Measurements from ENCODE around the gene PTPRK. TPM values are rescaled to one million over a fixed set of nuclear protein-coding genes. Genes with fewer than 3 reads are reported as not detected.

The PTPRK gene
- total RNA-seq, 1 experiment from 2014 or later: 36.9 TPM

DNA sequence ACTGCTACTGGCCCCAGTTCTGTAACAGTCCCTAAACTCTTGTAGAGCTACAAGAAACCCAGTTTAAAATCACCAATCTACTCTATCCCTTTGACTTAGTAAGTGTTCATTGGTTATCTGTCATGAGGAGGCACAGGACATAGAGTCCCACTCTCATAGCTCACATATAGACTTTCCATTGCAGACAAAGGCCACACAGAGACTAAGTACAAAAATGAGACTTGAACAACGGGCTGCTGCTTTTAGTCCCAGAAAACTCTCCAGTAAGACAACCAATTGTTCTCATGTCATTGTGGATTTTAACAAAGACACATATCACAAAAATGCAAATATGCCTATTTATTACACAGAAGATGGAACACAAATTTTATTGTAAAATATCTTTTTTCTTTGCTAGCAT, 197.4 kb downstream of the PTPRK start:
- no peaks in the 10 kb centered on the region for H3K36me3 ChIP-seq (replicated peaks; ENCODE audit: control insufficient read depth, insufficient read depth, low read length)

DNA sequence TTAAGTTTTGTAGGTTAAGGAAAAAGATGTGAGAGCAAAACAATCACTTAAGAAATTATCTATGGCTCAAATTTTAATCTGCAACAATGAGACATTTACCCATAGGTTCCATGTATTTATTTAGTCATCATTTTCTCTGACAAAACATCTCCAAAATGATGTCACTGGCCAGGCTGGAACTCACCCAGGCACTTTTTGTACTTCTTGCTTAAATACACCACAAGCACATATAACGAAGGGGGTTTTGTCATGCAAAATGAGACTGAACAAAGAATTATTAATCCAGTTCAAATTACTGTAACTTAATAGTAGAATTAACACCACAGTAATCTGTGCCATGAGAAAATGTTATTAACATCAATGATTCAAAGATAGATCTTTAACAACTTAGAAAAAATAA, 200.5 kb downstream of the PTPRK start:
- no peak overlapping the region for H3K4me3 ChIP-seq (ENCODE audit: insufficient read depth, low read depth, low read length)
- DNase-seq: no peak
- no peaks in the 10 kb centered on the region for H3K27me3 ChIP-seq (ENCODE audit: control insufficient read depth, insufficient read depth, low read length)
- no peaks in the 10 kb centered on the region for H3K36me3 ChIP-seq (replicated peaks; ENCODE audit: control insufficient read depth, insufficient read depth, low read length)

More for the DNA sequence above, 197.4 kb downstream of the PTPRK start:
- no peak for DNase-seq
- no peaks in the 10 kb centered on the region for H3K27me3 ChIP-seq (ENCODE audit: control insufficient read depth, insufficient read depth, low read length)
- no peak overlapping the region for H3K4me3 ChIP-seq (ENCODE audit: insufficient read depth, low read depth, low read length)

DNA sequence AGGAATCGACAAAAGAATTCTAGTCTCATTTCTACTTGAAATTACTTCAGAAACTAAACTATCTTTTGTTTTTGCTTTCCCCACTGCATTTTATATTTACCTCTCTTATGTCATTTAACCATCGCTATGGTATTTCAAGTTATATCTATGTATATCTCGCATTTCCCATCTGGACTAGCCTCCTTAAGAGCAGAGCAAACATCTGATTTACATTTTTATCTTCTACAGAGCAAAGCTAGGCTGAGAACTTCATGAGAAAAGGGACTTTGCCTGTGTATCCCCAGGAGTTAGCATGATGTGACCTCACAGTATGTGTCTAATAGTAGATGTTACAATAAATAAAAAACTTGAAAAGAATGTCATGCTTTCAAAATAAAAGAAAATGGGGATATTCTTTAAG, 201.2 kb downstream of the PTPRK start:
- Histone ChIP-seq H3K27me3 (ENCODE audit: control insufficient read depth, insufficient read depth, low read length) (no peaks in the 10 kb centered on the region), H3K4me3 (ENCODE audit: insufficient read depth, low read depth, low read length) (no peak overlapping the region), H3K36me3 (replicated peaks; ENCODE audit: control insufficient read depth, insufficient read depth, low read length) (no peaks in the 10 kb centered on the region)
- DNase-seq: no peak

DNA sequence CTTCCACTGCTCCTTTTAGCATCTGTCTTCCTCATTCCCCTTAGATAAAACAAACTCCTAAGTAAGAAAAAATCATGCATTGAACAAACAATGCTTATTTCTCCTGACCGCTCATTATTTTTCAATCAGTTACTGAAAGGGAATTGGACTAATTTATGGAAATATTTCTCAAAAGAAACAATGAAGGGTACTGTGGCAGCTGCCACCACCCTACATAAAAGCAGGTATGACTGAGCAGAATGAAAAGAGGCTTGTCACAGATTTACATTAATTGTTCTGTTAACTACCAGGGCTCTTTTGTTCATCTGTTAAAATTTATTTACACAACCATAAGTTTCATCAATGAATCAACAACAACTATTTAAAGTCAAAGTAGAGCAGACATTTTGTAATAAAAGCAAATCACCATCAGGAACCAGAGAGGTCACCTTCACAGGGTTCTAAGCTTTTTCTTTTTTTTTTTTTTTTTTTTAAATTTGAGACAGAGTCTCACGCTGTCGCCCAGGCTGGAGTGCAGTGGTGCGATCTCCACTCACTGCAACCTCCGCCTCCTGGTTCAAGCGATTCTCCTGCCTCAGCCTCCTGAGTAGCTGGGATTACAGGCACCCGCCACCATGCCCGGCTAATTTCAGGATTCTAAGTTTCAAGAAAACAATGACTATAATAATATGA, 204.0 kb downstream of the PTPRK start:
- no peak for DNase-seq
- no peaks in the 10 kb centered on the region for H3K36me3 ChIP-seq (replicated peaks; ENCODE audit: control insufficient read depth, insufficient read depth, low read length)
- H3K27me3 ChIP-seq (ENCODE audit: control insufficient read depth, insufficient read depth, low read length): no peaks in the 10 kb centered on the region
- no peak overlapping the region for H3K4me3 ChIP-seq (ENCODE audit: insufficient read depth, low read depth, low read length)

GRCh38 chr6:128314190-128314589, 206.2 kb downstream of the PTPRK start:
- no peak overlapping the region for H3K4me3 ChIP-seq (ENCODE audit: insufficient read depth, low read depth, low read length)
- no peak for DNase-seq
- H3K27me3 ChIP-seq (ENCODE audit: control insufficient read depth, insufficient read depth, low read length): no peaks in the 10 kb centered on the region
- H3K36me3 ChIP-seq (replicated peaks; ENCODE audit: control insufficient read depth, insufficient read depth, low read length): no peaks in the 10 kb centered on the region

GRCh38 chr6:128311944-128312570, 208.3 kb downstream of the PTPRK start:
- no peak for DNase-seq
- Histone ChIP-seq H3K4me3 (ENCODE audit: insufficient read depth, low read depth, low read length) (no peak overlapping the region), H3K27me3 (ENCODE audit: control insufficient read depth, insufficient read depth, low read length) (no peaks in the 10 kb centered on the region), H3K36me3 (replicated peaks; ENCODE audit: control insufficient read depth, insufficient read depth, low read length) (no peaks in the 10 kb centered on the region)

DNA sequence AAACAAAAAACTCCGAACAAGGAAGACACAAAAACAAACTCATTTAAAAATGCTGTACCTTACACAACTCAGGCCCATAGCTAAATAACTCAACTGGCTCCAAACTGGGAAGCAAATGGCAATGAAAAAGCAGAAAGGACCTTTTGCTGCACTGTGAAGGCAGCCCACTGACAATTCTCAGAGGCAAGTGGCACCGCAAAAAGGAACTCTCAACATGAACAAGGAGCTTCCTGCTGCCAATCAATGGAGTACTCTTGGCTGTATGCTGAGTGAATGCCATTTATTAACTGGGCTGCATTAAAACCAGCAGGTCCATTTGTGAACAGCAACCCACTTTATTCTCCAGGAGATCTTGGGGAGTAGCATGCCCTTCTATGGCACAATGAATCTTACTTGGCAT, 209.9 kb downstream of the PTPRK start:
- Histone ChIP-seq H3K27me3 (ENCODE audit: control insufficient read depth, insufficient read depth, low read length) (no peaks in the 10 kb centered on the region), H3K4me3 (ENCODE audit: insufficient read depth, low read depth, low read length) (no peak overlapping the region), H3K36me3 (replicated peaks; ENCODE audit: control insufficient read depth, insufficient read depth, low read length) (no peaks in the 10 kb centered on the region)
- DNase-seq: no peak

DNA sequence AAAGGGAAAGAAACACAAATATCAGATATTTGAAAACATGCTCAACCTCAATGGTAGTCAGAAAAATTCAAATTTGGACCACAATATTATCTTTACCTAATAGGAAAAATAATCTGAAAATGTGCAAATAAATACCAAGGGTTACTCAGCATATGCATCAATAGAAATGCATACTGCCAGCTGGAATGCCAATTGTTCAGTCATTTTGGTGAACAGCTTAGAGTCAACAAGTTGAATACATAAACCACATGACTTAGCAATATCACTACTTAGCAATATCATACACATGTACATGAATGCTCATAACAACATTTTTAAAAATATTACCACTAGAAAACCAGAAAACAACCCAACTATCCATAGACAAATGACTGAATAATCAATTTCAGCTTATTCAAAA, 212.7 kb downstream of the PTPRK start:
- DNase-seq: no peak
- no peaks in the 10 kb centered on the region for H3K36me3 ChIP-seq (replicated peaks; ENCODE audit: control insufficient read depth, insufficient read depth, low read length)
- no peaks in the 10 kb centered on the region for H3K27me3 ChIP-seq (ENCODE audit: control insufficient read depth, insufficient read depth, low read length)
- no peak overlapping the region for H3K4me3 ChIP-seq (ENCODE audit: insufficient read depth, low read depth, low read length)

- Histone ChIP-seq H3K36me3 (replicated peaks; ENCODE audit: control insufficient read depth, insufficient read depth, low read length) (no peaks in the 10 kb centered on the region), H3K27me3 (ENCODE audit: control insufficient read depth, insufficient read depth, low read length) (no peaks in the 10 kb centered on the region), H3K4me3 (ENCODE audit: insufficient read depth, low read depth, low read length) (no peak overlapping the region)
- no peak for DNase-seq
Measured at GRCh38 chr6:128305976-128306375, 214.4 kb downstream of the PTPRK start.

DNA sequence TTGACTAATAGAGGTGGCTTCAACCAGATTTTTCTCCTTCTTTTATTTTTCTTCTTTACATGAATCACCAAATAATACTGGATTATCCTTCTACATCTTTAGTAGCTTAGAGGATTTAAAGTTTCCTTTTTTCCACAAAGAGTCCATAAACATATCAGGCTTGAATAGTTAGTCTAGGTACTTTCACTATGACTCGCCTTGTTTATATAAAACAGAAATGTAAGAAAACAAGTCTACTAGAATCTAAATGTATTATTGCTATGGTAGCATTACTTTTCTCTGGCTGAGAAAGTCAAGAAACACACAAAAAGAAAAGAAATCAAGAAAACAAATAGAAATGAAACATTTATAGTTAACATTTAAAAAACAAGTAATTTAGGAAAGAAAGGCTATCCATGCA, 215.2 kb downstream of the PTPRK start:
- H3K4me3 ChIP-seq (ENCODE audit: insufficient read depth, low read depth, low read length): no peak overlapping the region
- no peaks in the 10 kb centered on the region for H3K27me3 ChIP-seq (ENCODE audit: control insufficient read depth, insufficient read depth, low read length)
- H3K36me3 ChIP-seq (replicated peaks; ENCODE audit: control insufficient read depth, insufficient read depth, low read length): no peaks in the 10 kb centered on the region
- DNase-seq: no peak

DNA sequence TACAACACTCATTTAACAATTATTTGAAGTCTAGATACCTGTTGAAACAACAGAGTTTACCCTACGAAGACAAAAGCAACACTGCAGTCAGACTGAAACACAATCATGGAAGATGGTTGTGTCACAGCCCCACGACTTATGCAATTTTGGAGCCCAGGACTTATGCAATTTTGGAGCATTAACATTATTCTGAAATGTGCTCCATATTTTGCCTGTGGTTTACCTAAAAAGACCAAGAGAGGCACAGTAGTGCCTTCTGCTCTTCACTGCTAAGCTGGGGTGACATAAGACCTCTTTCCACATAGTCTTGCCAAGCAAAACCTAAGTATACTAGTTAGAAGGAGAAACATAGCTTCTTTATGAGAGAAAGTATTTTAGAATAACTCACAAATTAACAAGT, 216.5 kb downstream of the PTPRK start:
- H3K36me3 ChIP-seq (replicated peaks; ENCODE audit: control insufficient read depth, insufficient read depth, low read length): no peaks in the 10 kb centered on the region
- no peak for DNase-seq
- no peak overlapping the region for H3K4me3 ChIP-seq (ENCODE audit: insufficient read depth, low read depth, low read length)
- no peaks in the 10 kb centered on the region for H3K27me3 ChIP-seq (ENCODE audit: control insufficient read depth, insufficient read depth, low read length)

DNA sequence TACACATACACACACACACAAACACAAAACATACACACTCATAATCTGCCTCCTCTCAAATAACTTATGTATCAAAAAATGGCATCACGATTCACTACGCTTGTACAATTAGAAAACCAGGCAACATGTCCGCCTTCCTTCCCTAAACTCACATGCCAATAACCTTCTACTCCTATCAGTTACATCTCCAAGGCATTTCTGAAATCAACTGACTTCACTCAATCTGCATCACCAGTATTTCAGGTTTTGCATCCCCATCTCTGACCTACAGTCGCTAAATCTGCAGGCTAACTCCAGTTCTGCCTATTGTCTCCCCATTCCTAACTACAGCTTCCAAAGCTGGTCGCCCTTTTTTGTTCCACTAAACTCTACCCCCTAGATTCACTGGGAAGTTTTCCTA, 217.5 kb downstream of the PTPRK start:
- no peak for DNase-seq
- no peaks in the 10 kb centered on the region for H3K27me3 ChIP-seq (ENCODE audit: control insufficient read depth, insufficient read depth, low read length)

GRCh38 chr6:128295670-128296069, 224.7 kb downstream of the PTPRK start:
- no peak overlapping the region for H3K4me3 ChIP-seq (ENCODE audit: insufficient read depth, low read depth, low read length)
- H3K27me3 ChIP-seq (ENCODE audit: control insufficient read depth, insufficient read depth, low read length): no peaks in the 10 kb centered on the region
- H3K36me3 ChIP-seq (replicated peaks; ENCODE audit: control insufficient read depth, insufficient read depth, low read length): no peaks in the 10 kb centered on the region
- no peak for DNase-seq

More for the DNA sequence above, 217.5 kb downstream of the PTPRK start:
- H3K36me3 ChIP-seq (replicated peaks; ENCODE audit: control insufficient read depth, insufficient read depth, low read length): no peaks in the 10 kb centered on the region
- no peak overlapping the region for H3K4me3 ChIP-seq (ENCODE audit: insufficient read depth, low read depth, low read length)

DNA sequence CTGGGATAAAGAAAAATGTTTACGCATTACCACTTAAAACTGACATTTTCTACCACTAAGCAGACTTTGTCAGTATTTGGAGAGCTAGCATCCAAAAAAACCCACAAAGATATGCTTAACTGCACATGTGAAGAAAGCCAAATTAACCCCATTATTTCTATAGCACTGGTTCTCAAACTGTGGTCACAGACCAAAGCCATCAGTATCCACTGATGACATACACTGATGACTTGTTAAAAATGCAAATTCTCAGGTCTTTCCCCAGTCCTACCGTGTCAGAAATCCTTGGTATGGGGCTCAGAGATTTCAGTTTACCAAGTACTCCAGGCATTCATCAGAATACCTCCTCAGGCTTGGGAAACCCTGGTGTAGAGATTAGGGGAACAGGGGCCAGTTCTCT, 230.2 kb downstream of the PTPRK start:
- Histone ChIP-seq H3K27me3 (ENCODE audit: control insufficient read depth, insufficient read depth, low read length) (no peaks in the 10 kb centered on the region), H3K36me3 (replicated peaks; ENCODE audit: control insufficient read depth, insufficient read depth, low read length) (no peaks in the 10 kb centered on the region), H3K4me3 (ENCODE audit: insufficient read depth, low read depth, low read length) (no peak overlapping the region)
- no peak for DNase-seq

DNA sequence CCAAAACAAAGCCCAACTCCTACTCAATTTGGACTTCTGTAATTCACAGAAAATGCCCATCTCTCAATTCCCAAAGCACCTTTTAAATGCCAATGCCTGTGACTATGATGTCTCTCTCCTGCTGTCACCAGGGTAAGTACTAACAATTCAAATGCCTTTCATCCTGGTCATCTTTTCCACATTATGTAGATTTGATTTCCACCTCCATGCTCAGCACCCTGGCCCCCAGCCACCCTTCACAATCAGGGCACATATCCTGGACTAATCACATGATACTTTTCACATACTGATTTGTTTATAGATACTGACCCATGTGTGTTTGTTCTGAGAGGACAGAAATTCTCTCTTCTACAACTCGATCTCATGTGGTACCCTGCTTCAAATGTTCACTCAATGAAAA, 236.3 kb downstream of the PTPRK start:
- Histone ChIP-seq H3K36me3 (replicated peaks; ENCODE audit: control insufficient read depth, insufficient read depth, low read length) (no peaks in the 10 kb centered on the region), H3K4me3 (ENCODE audit: insufficient read depth, low read depth, low read length) (no peak overlapping the region), H3K27me3 (ENCODE audit: control insufficient read depth, insufficient read depth, low read length) (no peaks in the 10 kb centered on the region)
- DNase-seq: no peak
